HG03432 (cell line): Measurements from ENCODE around the gene CABCOCO1.

Experiments
- ATAC-seq: cut with Tn5 transposase; IDR thresholded peaks from one replicate; pipeline ENCODE4 v1.9.1; 2021; ENCODE audit warnings: mild to moderate bottlenecking, moderate library complexity; ENCODE audit not compliant: unreplicated experiment

The CABCOCO1 gene

GRCh38 chr10:61779950-61780659 lies 117.4 kb downstream of the CABCOCO1 start:
- no peak for ATAC-seq

GRCh38 chr10:61780732-61781131 lies 118.0 kb downstream of the CABCOCO1 start:
- ATAC-seq: no peak

- no peak for ATAC-seq
Measured at GRCh38 chr10:61781969-61782403, 119.3 kb downstream of the CABCOCO1 start.

GRCh38 chr10:61784354-61785133 lies 121.8 kb downstream of the CABCOCO1 start:
- no peak for ATAC-seq

- no peak for ATAC-seq
Measured at GRCh38 chr10:61785473-61786105, 122.9 kb downstream of the CABCOCO1 start.

- ATAC-seq: peak; percentile 99
Measured at GRCh38 chr10:61786728-61787127, 124.0 kb downstream of the CABCOCO1 start.

GRCh38 chr10:61787170-61787569 lies 124.4 kb downstream of the CABCOCO1 start:
- ATAC-seq: no peak

- no peak for ATAC-seq
Measured at GRCh38 chr10:61789031-61789430, 126.3 kb downstream of the CABCOCO1 start.

- no peak for ATAC-seq
Measured at GRCh38 chr10:61791216-61791615, 128.5 kb downstream of the CABCOCO1 start.

GRCh38 chr10:61792097-61792716 lies 129.5 kb downstream of the CABCOCO1 start:
- no peak for ATAC-seq

- no peak for ATAC-seq
Measured at GRCh38 chr10:61792921-61793320, 130.2 kb downstream of the CABCOCO1 start.

- no peak for ATAC-seq
Measured at GRCh38 chr10:61793760-61794703, 131.3 kb downstream of the CABCOCO1 start.

- no peak for ATAC-seq
Measured at GRCh38 chr10:61795147-61795546, 132.4 kb downstream of the CABCOCO1 start.

GRCh38 chr10:61795551-61795950 lies 132.8 kb downstream of the CABCOCO1 start:
- ATAC-seq: peak; percentile 51

GRCh38 chr10:61796785-61797184 lies 134.1 kb downstream of the CABCOCO1 start:
- no peak for ATAC-seq

GRCh38 chr10:61797304-61798153 lies 134.8 kb downstream of the CABCOCO1 start:
- ATAC-seq: no peak

GRCh38 chr10:61798713-61799112 lies 136.0 kb downstream of the CABCOCO1 start:
- ATAC-seq: no peak

- no peak for ATAC-seq
Measured at GRCh38 chr10:61801484-61801883, 138.8 kb downstream of the CABCOCO1 start.

- no peak for ATAC-seq
Measured at GRCh38 chr10:61803269-61803668, 140.5 kb downstream of the CABCOCO1 start.
